NOMO-1 treated with DMSO at 0.1 percent for 48 hours (cell line): ENCODE measurements around the gene MRPL23.
A peak's percentile ranks its signal among the peaks of the same experiment; 100 is the strongest.

Experiments
- DNase-seq: peaks from one replicate; lab custom pipeline; 2025; ENCODE audit not compliant: unreplicated experiment; lab: John Stamatoyannopoulos, UW

The MRPL23 gene

DNA sequence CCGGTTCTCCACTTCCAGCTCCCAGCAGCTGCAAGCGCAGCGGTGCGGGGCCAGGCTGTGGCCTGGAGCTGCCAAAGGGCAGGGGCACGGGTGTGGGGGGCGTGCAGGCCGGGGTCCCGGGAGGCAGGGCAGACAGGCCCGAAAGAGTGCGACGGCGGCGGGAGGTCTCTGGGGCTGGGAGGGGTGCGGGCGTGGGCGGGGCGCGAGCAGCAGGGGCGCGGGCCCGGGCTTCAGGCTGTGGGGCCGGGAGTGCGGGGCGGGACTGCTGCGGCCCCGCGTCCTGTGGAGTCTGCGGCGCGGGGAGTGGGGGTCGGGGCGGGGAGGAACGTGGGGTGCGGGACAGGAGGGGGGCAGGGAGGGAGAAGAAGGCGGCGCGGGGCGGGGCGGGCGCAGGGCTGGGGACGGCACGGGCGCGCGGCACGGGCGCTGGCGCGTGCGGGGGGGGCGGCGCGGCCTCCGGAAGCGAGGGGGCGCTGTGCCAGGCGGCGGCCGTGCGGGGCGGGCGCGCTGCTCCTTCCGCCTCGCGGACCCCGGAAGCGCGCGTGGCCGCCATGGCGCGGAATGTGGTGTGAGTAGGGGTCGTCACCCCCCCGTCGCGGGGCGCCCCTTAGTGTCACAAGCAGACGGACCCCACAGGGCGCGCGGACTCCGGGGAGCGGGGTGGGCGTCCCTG, at the start of gene MRPL23:
Gene MRPL23 (plus strand): TSS at position 521 of the 673 bp plus-strand sequence. CDS start 31 bp downstream, at position 552.
- DNase-seq: no peak

DNA sequence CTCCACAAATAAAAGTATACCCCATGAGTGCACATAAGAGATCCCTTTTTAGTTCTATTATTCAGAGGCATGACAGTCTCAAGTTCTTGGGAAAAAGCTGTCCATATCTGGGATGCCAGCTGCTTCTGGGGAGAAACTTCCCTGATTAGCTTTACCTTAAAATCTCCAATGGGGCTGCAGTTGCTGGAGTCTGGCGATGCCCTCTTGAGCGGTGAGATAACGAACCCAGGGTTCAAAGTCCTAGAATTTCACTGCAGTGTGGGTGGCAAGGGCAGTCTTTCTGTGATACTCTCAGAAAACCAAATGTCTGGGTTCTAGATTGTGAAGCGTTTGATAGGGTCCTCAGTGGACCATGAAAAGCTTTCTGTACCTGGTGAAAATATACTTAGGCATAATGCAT, 48.0 kb upstream of the MRPL23 start:
- DNase-seq: no peak

DNA sequence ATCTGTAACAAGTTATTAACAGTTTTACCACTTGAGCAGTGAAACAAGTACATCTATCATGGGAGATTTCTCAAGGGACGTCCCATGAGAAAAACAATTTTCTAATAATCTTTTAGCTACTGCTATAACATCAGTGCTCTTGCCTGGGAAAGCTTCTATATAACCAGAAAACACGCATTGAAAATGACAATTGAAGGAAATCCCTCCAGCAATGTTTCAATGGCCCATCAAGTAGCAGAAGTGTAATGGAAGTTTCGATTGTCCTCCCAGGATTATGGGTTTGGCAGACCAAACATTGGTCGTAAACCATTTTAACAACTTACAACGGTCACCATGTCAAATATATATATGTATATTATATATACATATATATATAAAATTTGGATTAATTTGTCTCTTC, 47.4 kb upstream of the MRPL23 start:
- no peak for DNase-seq

DNA sequence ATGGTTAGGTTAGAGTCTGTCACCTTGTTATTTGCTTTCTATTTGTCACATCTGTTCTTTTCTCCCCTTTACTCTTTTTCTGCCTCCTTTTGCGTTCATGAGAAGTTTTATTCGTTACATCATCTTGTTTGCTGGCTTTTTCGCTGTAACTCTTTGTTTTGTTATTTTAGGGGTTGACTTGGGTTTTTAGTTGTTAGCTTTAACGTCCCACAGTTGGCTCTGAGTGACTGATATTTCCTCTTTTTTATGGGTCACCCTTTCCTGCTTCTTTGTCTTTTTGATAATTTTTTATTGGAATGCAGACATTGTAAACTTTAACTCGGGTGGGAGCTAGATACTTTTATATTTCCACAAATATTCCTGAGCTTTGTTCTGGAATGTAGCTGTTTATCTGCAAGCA, 41.0 kb upstream of the MRPL23 start:
- DNase-seq: no peak

DNA sequence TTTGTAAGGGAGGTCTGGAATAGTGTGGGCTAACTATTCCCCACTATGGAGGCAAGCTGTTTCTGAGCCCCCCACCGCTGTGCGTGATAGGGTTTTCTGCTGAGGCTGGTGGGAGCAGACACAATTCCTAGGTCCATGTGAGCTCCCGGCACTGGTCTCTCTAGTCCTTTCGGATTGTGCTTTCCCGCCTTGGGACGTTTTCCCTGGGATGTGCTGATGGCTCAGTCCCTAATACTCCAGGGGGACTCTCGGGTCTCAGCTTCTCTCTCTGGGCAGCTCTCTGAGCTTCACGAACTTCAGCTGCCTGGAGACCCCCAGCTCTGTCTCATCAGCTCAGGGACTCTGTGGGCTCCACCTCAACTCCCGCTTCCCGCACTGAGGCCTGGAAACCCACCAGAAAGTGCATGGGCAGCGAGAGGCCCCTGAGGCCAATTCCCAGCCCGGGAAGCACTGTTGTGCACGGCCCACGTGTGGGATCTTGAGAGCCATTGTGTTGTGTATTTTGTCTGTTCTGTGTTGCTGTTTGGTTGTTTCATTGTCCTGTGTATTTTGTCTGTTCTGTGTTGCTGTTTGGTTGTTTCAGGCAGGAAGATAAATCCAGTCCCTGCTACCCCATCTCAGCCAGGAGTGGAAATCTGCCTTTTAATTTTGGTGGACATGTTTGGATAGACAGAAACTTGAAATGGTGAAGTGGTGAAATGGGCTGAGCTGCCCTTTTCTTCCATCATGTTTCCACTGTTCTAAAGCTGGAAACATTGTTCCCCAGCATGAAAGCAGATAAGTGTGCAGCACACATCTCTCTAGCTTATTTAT, 40.3 kb upstream of the MRPL23 start:
- DNase-seq: no peak

DNA sequence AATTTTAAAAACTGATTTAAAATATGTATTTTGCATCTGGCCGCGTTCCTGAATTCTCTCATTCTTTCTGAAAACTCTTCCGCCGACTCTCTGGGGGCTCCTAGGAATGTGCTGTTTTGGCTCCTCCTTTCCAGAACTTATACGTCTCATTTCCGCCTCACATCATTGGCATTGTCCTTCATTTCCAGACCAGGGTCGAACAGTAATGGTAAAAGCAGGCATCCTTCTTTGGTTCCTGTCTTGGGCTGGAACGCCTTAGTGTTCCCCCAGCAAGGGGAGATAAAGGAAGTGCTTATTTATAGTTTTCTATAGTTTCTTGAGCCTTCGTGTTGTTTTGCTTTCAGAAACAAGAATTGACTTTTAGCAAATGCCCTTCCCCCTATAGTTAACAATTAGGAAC, 38.5 kb upstream of the MRPL23 start:
- DNase-seq: no peak

DNA sequence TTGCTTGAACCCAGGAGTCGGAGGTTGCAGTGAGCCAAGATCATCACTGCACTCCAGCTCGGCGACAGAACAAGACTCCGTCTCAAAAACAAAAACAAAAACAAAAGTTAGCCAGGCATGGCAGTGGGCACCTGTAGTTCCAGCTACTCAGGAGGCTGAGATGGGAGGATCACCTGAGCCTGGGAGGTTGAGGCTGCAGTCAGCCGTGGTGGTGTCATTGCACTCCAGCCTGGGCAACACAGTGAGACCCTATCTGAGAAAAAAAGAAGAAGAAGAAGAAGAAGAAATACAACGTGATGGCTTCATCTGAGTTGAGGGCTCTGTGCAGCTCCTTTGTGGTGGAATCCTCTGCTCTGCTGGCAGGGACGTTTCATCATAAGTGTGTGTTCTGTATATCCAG, 37.6 kb upstream of the MRPL23 start:
- no peak for DNase-seq

DNA sequence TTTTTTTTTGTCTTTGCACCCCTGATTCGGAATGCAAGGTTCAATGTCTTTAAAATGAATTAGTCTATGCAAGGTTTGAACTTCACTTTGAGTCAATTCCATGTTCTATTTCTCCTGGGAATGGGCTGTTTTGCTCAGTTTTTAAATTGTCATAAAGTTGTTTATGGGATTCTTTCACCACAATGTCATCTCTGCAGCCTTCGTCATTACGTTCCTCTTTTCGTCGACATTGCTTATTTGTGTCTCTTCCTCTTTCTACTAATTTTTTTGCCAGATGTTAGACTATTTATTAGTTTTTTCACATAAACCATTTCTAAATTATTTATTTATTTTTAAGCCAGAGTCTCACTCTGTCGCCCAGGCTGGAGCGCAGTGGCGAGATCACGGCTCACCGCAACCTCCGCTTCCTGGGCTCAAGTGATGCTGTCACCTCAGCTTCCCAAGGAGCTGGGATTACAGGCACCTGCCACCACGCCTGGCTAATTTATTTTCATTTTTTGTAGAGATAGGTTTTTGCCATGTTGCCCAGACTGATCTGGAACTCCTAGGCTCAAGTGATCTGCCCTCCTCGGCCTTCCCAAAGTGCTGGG, 34.7 kb upstream of the MRPL23 start:
- peak; percentile 82 for DNase-seq

DNA sequence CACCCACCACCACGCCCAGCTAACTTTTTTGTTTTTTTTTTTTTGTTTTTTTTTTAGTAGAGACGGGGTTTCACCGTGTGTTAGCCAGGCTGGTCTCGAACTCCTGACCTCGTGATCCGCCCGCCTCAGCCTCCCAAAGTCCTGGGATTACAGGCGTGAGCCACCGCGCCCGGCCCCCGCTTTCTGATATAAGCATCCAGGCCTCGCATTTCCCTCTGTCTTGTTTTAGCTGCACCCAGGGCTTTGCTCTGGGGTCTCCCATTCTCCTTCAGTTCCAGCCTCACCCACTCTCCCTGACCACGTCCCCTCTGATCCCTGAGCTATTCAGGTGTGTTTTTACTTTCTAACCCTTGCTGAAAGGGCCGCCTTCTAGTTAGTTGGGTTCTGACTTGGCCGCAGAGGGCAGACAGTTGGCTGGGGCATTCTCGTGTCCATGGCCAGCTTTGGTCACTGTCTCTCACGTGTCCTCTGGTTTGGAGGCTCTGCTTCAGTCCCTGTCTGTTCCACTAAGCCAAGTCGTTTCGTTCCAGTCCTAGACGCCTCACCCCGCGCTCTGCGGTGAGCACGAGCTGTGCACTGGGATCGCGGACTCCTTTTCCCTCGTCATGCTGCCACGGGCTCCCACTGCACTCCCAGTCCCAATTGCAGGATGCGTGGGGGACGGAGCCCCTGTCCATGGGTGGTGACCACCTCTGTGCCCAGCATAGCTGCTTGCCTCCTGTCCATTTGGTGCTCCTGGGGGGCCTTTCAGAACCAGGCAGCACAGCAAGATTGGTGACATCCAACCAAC, 33.7 kb upstream of the MRPL23 start:
- DNase-seq: no peak

DNA sequence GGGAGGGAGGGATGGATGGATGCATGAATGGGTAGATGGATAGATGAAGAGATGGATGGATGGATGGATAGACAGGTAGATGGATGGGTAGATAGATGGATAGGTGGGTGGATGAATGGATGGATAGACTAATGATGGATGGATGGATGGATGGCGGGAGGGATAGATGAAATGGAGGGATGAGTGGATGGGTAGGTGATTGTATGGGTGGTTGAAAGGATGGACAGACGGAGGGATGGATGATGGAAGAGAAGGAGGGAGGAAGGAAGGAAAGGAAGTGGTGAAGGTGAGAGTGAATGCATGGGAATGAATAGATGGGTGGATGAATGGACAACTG, 31.4 kb upstream of the MRPL23 start:
- DNase-seq: no peak

DNA sequence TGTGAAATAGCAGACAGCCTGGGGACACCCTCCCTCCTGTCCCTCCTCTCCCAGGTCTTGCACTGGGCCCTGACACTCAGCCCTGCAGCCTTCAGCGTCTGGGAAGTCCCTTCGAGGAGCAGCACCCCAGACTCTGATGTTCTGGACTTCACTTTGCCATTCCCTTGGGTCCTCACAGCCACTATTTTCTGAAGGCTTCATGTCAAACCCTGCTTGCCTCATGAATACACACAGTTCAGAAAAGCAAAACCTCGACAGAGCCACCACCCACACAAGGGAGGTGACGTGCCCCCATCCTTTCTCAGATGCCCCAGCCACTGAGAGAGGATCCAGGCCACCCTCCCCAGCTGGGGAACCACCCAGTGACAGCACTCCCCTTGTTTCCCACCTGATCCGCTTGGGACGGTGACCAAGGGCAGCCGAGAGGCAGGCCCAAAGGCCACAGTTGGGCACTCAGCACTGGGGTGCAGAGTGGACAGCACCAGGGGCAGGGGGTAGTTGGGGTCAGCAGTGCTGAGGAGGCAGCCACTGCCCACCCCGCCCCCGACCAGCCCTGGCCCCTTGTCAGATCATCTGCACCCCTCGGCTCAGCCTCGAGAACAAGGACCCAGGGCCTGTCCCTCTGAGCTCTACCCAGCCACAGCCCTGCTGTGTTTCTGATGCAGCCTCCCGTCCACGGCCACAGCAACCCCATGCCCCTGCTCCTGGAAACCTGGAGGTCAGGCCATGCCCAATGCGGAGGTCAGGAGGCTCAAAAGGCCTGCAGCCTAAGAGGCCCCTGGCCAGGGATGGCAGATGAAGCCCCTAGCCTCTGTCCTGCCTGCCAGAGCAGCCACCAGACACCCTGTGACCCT, 30.8 kb upstream of the MRPL23 start:
- DNase-seq: no peak

DNA sequence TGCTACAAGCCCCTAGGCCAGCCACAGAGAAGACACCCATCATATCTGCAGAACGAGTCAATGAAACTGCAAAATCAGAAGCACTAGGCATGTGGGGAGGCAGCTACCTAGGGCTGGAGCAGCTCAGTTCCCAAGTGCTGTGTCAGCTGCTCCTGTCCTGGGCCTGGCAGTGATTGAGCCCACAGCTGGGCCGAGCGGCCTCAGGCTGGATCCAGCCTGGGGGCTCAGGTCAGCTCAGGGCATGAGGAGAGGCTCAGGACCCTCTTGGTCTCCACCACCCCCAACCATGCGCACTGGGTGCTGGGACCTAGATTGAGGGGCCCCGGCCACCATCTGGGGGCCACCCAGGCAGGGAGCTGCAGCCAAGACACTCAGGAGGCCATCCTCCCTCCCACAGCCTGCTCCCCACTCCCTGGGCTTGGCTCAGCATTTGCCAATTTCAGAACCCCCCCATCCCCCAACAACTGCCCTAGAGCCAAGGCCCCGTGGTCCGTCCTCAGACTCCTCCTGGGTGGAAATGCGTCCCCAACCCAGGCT, 30.1 kb upstream of the MRPL23 start:
- no peak for DNase-seq

DNA sequence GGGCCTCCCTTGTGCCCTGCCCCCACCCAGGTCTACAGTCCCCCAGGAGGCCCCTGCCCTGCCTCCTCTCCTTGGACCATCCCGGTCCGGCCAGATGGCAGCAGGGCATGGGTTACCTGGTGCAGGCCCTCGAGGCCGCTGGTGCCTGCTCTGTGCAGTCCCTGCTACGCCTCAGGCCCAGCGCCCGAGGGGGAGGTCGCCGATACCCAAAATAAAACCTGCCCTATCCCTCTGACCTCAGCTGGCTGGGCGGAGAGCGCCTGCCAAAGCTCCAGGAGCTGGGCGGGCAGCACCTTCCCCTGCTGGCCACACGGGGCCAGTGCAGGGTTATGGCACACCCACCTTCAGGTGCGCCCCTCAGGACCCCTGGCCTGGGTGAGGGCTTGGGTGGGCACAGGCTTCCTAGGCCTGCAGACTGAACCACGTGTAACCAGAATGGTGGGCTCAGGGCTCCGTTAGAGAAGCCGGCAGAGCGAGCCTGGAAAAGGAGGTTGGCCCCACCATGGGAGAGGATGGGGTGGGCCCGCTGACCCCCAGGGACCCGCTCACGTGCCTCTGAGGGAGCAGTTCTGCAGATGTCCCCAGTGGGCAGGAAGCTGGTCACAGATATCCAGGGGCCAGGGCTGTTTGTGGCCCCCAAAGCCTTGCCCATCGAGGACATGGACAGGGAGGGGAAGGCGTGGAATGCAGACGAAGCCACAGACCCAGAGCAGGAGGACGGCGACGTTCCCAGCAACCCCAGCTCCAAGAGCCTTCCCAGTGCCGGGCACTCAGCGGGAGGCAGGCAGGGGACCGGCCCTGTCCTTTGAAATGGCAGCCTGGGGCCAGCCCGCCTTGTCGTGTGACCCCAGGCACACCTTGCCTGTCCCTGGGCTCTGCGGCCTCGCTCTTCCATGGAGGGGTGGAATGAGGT, 29.4 kb upstream of the MRPL23 start:
- DNase-seq: peak; percentile 35

DNA sequence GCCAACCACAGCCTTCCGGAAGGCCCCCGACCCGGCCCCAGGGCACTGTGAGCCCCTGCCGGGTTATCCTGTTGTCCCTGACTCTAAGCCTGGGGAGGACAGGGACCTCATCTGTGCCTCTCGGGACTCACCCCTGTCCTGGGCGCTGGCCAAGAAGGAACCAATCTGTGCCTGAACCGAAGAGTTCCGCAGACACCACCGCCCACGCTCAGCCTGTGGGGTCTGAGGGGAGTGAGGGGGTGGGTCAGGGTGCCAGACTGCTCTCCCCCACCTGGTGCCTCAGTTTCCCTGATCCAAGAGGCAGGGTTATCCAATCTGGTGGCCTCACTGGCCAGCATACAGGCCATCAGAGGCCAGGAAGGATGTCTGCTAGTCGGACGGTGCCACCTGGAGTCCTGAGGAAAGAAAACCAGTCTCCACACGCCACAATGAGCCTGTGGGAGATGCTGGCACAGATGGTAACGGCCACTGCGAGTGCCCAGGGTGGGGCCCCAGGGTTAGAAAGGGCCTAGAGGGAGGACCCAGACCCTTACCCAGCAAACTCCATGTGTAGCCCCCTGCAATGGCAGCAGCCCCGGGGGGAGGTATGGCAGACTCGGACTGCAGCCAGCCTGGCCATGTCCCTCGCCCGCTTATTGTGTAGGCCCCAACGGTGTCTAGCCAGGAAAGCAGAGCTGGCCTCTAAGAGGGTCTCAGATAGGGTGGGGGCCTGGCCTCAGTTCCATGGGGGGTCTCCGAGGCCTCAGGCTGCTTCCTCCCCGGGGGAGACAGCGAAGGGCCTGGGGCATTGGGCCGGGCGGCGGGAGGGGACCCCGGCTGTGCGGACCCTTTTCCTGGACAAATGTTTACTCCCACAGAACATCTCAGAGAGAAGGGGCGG, 28.5 kb upstream of the MRPL23 start:
- DNase-seq: no peak

DNA sequence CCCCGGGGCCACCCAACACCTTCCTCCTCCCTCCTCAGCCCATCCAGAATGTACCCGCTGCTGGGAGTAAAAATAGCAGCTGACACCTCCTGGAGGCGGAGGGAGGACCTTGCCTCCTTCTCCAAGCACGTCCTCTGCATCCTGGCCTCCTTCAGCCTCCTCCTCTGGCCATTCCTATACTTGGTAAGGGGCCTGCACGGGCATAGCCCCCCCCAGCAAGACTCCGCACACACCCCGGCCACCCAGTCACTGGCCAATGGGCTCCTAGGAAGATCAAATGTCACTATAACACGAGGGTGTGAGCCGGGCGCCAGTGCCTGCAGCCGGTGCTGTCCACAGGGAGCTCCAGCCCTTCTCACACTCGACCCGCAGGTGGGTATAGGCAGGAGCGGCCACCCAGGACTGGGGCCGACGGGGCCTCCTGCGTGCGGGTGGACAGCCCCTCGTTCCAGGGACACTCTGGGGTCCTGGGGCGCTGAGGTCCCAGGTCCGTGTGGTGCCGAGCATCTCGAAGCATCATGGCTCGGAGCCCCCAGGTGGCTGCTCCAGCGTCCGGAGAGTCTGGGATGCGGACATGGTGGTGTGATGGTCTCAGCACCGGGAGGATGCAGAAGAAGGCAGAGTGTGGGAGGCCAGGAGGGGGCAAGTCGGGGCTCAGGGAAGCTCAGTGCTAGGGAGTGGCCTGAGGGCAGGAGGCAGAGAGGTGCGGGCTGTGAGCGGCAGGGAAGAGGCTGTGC, 27.6 kb upstream of the MRPL23 start, which contains the start of gene TNNT3:
Gene TNNT3 (plus strand): TSS at position 313 of the 737 bp plus-strand sequence. CDS start 3,172 bp downstream, outside the sequence.
- DNase-seq: no peak

DNA sequence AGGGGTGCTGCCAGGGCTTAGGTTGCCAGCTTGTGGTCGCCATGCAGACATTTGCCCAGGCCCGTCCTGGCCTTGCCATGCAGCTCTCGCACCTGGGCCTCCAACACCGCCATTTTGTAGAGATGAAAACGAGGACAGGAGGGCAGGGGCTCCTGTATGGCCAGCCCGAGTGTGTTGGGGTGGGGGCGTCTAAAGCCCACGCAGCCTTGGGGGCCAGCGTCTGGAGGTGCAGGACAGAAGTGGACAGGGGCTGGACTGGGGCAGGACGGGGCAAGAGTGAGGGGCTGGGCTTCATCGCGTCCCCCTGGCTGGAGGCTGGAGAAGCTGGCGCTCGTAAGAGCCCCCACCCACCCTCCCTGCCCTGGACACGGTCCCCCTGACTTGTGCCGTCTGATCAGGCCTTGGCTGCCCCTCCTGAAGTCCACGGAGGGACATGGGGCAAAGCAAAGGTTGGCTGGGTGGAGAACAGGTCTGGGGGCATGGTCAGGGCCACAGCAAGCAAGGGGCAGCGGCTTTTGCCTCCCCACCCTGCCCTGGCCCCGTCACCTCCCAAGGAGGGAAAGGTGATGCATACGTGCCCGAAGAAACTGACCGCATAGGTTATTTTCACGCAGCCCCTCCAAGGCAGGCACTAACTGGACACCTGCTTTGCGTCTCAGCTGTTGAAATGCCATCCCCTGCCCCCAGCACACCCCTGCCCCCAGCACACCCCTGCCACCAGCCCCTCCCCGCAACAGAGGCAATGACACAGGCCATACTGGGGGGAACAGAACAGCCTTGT, 26.8 kb upstream of the MRPL23 start:
- DNase-seq: no peak
